H9 (cell line): ENCODE results near the gene GNLY. TPM values are rescaled to one million over a fixed set of nuclear protein-coding genes. Genes with fewer than 3 reads are reported as not detected.

Experiments used
- DNase-seq: peaks from one replicate; pipeline ENCODE4 v3.0.0-alpha.2; 2017
- H2AFZ ChIP-seq: one replicate; pipeline ENCODE4 v1.6.1; 2013; ENCODE audit warnings: mild to moderate bottlenecking, low read length, control low read depth, moderate library complexity
- H2AK5ac ChIP-seq: 2 replicates; pipeline ENCODE4 v1.6.1; 2013; ENCODE audit warnings: low read length, control low read depth, mixed read lengths; ENCODE audit not compliant: insufficient read length
- H2BK120ac ChIP-seq: one replicate; pipeline ENCODE4 v1.6.1; 2013; ENCODE audit warnings: low read depth, mild to moderate bottlenecking, low read length, control low read depth, inconsistent platforms; ENCODE audit not compliant: poor library complexity, severe bottlenecking
- H2BK12ac ChIP-seq: 2 replicates; pipeline ENCODE4 v1.6.1; 2013; ENCODE audit warnings: low read length, control low read depth, mixed read lengths, low read depth; ENCODE audit not compliant: insufficient read length
- H2BK15ac ChIP-seq: 2 replicates; pipeline ENCODE4 v1.6.1; 2013; ENCODE audit warnings: low read depth, low read length, control low read depth
- H2BK20ac ChIP-seq: one replicate; pipeline ENCODE4 v1.6.1; 2013; ENCODE audit warnings: low read depth, mild to moderate bottlenecking, low read length, control low read depth, inconsistent platforms; ENCODE audit not compliant: poor library complexity, severe bottlenecking
- H2BK5ac ChIP-seq: 2 replicates; pipeline ENCODE4 v1.6.1; 2013; ENCODE audit warnings: low read length, control low read depth, mixed read lengths; ENCODE audit not compliant: insufficient read length
- H3K14ac ChIP-seq: 2 replicates; pipeline ENCODE4 v1.6.1; 2013; ENCODE audit warnings: low read length, control low read depth; ENCODE audit not compliant: insufficient read depth
- H3K18ac ChIP-seq: 2 replicates; pipeline ENCODE4 v1.6.1; 2013; ENCODE audit warnings: low read depth, mild to moderate bottlenecking, mixed read lengths, low read length, control low read depth; ENCODE audit not compliant: insufficient read length
- H3K23ac ChIP-seq: 2 replicates; pipeline ENCODE4 v1.6.1; 2013; ENCODE audit warnings: low read length, control low read depth, mixed read lengths, low read depth; ENCODE audit not compliant: insufficient read length
- H3K23me2 ChIP-seq: 2 replicates; pipeline ENCODE4 v1.6.1; 2013; ENCODE audit warnings: low read depth, mild to moderate bottlenecking, mixed read lengths, low read length, control low read depth; ENCODE audit not compliant: insufficient read length, poor library complexity, severe bottlenecking
- H3K27ac ChIP-seq: 2 replicates; pipeline ENCODE4 v1.5.1; 2013; ENCODE audit warnings: low read length, control low read depth, mixed read lengths, low read depth; ENCODE audit not compliant: insufficient read length
- H3K27me3 ChIP-seq: 2 replicates; pipeline ENCODE4 v1.6.1; 2013; ENCODE audit warnings: low read length, control low read depth, inconsistent platforms; ENCODE audit not compliant: insufficient read depth
- H3K4ac ChIP-seq: 2 replicates; pipeline ENCODE4 v1.6.1; 2013; ENCODE audit warnings: low read depth, mild to moderate bottlenecking, control low read depth, inconsistent platforms, low read length, moderate library complexity
- H3K4me1 ChIP-seq: 2 replicates; pipeline ENCODE4 v1.6.1; 2013; ENCODE audit warnings: low read length, control low read depth, inconsistent platforms; ENCODE audit not compliant: insufficient read depth
- H3K4me2 ChIP-seq: 2 replicates; pipeline ENCODE4 v1.6.1; 2013; ENCODE audit warnings: low read length, control low read depth, mixed read lengths; ENCODE audit not compliant: insufficient read length, insufficient read depth
- H3K56ac ChIP-seq: 2 replicates; pipeline ENCODE4 v1.6.1; 2013; ENCODE audit warnings: low read depth, mild to moderate bottlenecking, mixed read lengths, low read length, control low read depth; ENCODE audit not compliant: insufficient read length
- H3K79me1 ChIP-seq: 2 replicates; pipeline ENCODE4 v1.6.1; 2013; ENCODE audit warnings: low read depth, mild to moderate bottlenecking, moderate library complexity, low read length, control low read depth, inconsistent platforms; ENCODE audit not compliant: insufficient read depth, poor library complexity, severe bottlenecking
- H3K79me2 ChIP-seq: 2 replicates; pipeline ENCODE4 v1.6.1; 2013; ENCODE audit warnings: low read length, control low read depth, inconsistent platforms; ENCODE audit not compliant: insufficient read depth
- H3K9ac ChIP-seq: 2 replicates; pipeline ENCODE4 v1.6.1; 2013; ENCODE audit warnings: low read length, control low read depth, mixed read lengths; ENCODE audit not compliant: insufficient read length; ENCODE audit errors: extremely low read depth
- H3K9me3 ChIP-seq: one replicate; pipeline ENCODE4 v1.6.1; 2013; ENCODE audit warnings: low read depth, low read length, inconsistent platforms; ENCODE audit not compliant: control insufficient read depth
- H3T11ph ChIP-seq: one replicate; pipeline ENCODE4 v1.6.1; 2013; ENCODE audit warnings: mild to moderate bottlenecking, low read length, control low read depth, inconsistent platforms
- H4K20me1 ChIP-seq: one replicate; pipeline ENCODE4 v1.6.1; 2013; ENCODE audit not compliant: control insufficient read depth, insufficient read length, insufficient read depth
- H4K5ac ChIP-seq: 2 replicates; pipeline ENCODE4 v1.6.1; 2013; ENCODE audit warnings: low read depth, mild to moderate bottlenecking, mixed read lengths, low read length, control low read depth; ENCODE audit not compliant: insufficient read length
- H4K8ac ChIP-seq: replicated peaks from 2 replicates; pipeline ENCODE4 v1.6.1; 2013; ENCODE audit warnings: low read length, control low read depth, mixed read lengths, low read depth; ENCODE audit not compliant: insufficient read length
- H4K91ac ChIP-seq: 2 replicates; pipeline ENCODE4 v1.6.1; 2013; ENCODE audit warnings: low read depth, mild to moderate bottlenecking, moderate library complexity, mixed read lengths, low read length, control low read depth; ENCODE audit not compliant: insufficient read length
- H3K27ac Mint-ChIP-seq, 3 experiments: 2 replicates in 2 of 3; 3 replicates in 1 of 3; pipeline ENCODE4 v1.8.0; 2020 to 2021; ENCODE audit warnings: mixed read lengths in 3 of 3, mild to moderate bottlenecking in 1 of 3, moderate library complexity in 1 of 3
- H3K27me3 Mint-ChIP-seq: 2 replicates; pipeline ENCODE4 v1.8.0; 2021; ENCODE audit warnings: low read depth, mild to moderate bottlenecking, moderate library complexity, mixed read lengths
- H3K36me3 Mint-ChIP-seq, 3 experiments: 2 replicates in 2 of 3; 3 replicates in 1 of 3; pipeline ENCODE4 v1.8.0; 2020 to 2021; ENCODE audit warnings: low read depth in 3 of 3, mixed read lengths in 3 of 3; ENCODE audit not compliant: insufficient read depth in 1 of 3
- H3K4me1 Mint-ChIP-seq, 2 experiments: 2 replicates each; pipeline ENCODE4 v1.8.0; 2020; ENCODE audit warnings: mixed read lengths in 2 of 2
- H3K4me3 Mint-ChIP-seq, 2 experiments: 2 replicates in 1 of 2; 3 replicates in 1 of 2; pipeline ENCODE4 v1.8.0; 2020 to 2021; ENCODE audit warnings: mild to moderate bottlenecking in 2 of 2, mixed read lengths in 2 of 2, moderate library complexity in 1 of 2
- H3K9me3 Mint-ChIP-seq, 2 experiments: 2 replicates in 1 of 2; 3 replicates in 1 of 2; pipeline ENCODE4 v1.8.0; 2020; ENCODE audit warnings: mild to moderate bottlenecking in 2 of 2, mixed read lengths in 2 of 2, moderate library complexity in 1 of 2
- WGBS: extraction: QIAGEN DNeasy Blood & Tissue Kit; methylation state at CpG from one replicate; pipeline ENCODE4 v1.1.7; 2013; ENCODE audit warnings: missing lambda C conversion rate, low lambda C conversion rate, mixed read lengths; ENCODE audit not compliant: insufficient read length; ENCODE audit errors: extremely low coverage; 5-methylcytosine and 5-hydroxymethylcytosine counted together
- total RNA-seq: library from RNA; stranded (reverse); gene quantifications from 2 replicates; pipeline ENCODE4 v1.2.1, GENCODE V29; 2021
- TF ChIP-seq, protein P1 (sequence below): fragments of 200-600 bp; sonication (generic); conservative IDR thresholded peaks from 3 replicates; pipeline ENCODE4 v1.8.0; 2021; ENCODE audit warnings: antibody characterized with exemption, mild to moderate bottlenecking

Gene GNLY
- total RNA-seq, 1 experiment from 2014 or later = not detected

DNA sequence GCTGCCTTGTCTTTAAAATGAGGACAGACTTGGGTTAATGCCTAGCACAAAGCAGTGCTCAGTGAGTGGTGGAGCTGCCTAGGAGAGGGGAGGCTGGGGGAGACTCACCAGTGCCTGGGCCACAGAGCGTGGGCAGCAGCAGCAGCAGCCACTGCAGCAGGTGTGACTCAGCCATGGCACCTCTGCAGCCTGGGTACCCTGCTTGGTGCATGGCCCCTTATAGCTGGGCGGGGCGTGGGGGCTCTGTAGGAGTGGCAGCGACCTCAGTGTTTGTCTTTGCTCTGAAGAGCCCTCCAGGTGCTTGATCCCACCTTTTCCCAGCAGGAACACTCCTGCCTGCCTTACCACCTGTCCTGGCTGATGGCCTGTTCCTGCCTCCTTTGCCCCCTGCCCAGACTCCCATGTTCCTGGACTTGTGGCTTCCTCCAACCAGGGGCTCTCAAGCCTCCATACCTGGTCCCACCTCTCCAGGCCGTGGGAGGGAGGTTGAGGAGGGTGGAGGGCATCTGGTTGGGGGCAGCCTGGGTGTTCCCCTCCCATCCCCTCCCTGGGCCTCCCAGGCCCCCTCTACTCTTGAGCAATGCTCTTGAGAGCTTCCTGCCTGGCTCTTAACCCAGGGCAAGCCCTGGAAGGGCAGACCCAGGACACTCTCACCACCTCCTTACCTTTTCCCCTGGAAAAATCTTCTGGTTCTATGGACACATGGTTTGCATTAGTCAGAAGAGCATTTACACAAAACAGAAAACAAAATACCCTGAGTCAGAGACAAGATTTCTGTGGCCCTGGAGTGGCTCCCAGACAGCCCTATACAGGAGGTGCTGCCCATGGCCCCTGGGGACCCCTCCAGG, 25.9 kb upstream of the GNLY start, which contains the start of gene SFTPB:
Gene SFTPB (minus strand): TSS at position 191 of the 848 bp plus-strand sequence. CDS start 16 bp downstream, at position 175.
- Histone ChIP-seq H2AK5ac (no peak within 1 kb of the TSS), H3K9ac (no peak within 1 kb of the TSS), H3K18ac (no peak within 1 kb of the TSS), H3K4ac (no peak within 1 kb of the TSS), H3K9me3 (no peaks in the 10 kb centered on the region), H3K79me2 (no peaks in the 10 kb centered on the region), H2BK20ac (no peak within 1 kb of the TSS), H2BK12ac (no peak within 1 kb of the TSS), H3K23ac (no peak within 1 kb of the TSS), H4K20me1 (no peaks in the 10 kb centered on the region), H3K4me1 (no peaks in the 10 kb centered on the region), H3K27me3 (no peaks in the 10 kb centered on the region), H3K4me2 (no peak within 1 kb of the TSS), H4K8ac (no peak within 1 kb of the TSS), H2BK15ac (no peak within 1 kb of the TSS), H4K91ac (no peak within 1 kb of the TSS), H3K56ac (no peak within 1 kb of the TSS), H2AFZ (no peak within 1 kb of the TSS), H2BK5ac (no peak within 1 kb of the TSS), H3T11ph (no peak within 1 kb of the TSS), H3K79me1 (no peaks in the 10 kb centered on the region), H3K14ac (no peak within 1 kb of the TSS), H2BK120ac (no peak within 1 kb of the TSS), H3K27ac (no peak within 1 kb of the TSS), H3K23me2 (no peaks in the 10 kb centered on the region), H4K5ac (no peak within 1 kb of the TSS)
- DNase-seq = no peak
- Mint-ChIP-seq H3K9me3 (no peaks in the 10 kb centered on the region), H3K4me3 (no peak within 1 kb of the TSS), H3K27me3 (peaks cover 8% of the 10 kb centered on the region), H3K4me1 (peaks cover 3 to 10% of the 10 kb centered on the region in 2 experiments), H3K36me3 (no peaks in the 10 kb centered on the region), H3K27ac (no peak within 1 kb of the TSS; a peak in 1 of 7 replicates)
- TF ChIP-seq, protein P1, sequence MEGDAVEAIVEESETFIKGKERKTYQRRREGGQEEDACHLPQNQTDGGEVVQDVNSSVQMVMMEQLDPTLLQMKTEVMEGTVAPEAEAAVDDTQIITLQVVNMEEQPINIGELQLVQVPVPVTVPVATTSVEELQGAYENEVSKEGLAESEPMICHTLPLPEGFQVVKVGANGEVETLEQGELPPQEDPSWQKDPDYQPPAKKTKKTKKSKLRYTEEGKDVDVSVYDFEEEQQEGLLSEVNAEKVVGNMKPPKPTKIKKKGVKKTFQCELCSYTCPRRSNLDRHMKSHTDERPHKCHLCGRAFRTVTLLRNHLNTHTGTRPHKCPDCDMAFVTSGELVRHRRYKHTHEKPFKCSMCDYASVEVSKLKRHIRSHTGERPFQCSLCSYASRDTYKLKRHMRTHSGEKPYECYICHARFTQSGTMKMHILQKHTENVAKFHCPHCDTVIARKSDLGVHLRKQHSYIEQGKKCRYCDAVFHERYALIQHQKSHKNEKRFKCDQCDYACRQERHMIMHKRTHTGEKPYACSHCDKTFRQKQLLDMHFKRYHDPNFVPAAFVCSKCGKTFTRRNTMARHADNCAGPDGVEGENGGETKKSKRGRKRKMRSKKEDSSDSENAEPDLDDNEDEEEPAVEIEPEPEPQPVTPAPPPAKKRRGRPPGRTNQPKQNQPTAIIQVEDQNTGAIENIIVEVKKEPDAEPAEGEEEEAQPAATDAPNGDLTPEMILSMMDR = no peak
- no CpG with 5 or more reads among the region's 5 CpGs for WGBS
